OCI-M1 (cell line): ENCODE data around the gene TPM2.
"Not testable (repeated sequence)": the region's sequence is repeated elsewhere in the genome, so short reads cannot be mapped to it uniquely, and the experiment has no call there.

Experiments
- DNase-seq: peaks from one replicate; lab custom pipeline; 2025; lab: John Stamatoyannopoulos, UW

TPM2 gene

GRCh38 chr9:35656348-35656747, 33.4 kb downstream of the TPM2 start:
- DNase-seq = no peak

- no peak for DNase-seq
These were observed 36.1 kb downstream of the TPM2 start for GRCh38 chr9:35653611-35654010.

GRCh38 chr9:35652829-35653209, 36.9 kb downstream of the TPM2 start:
- no peak for DNase-seq

- no peak for DNase-seq
These were observed 37.5 kb downstream of the TPM2 start for GRCh38 chr9:35651956-35652828.

- DNase-seq = no peak
These were observed 39.2 kb downstream of the TPM2 start, which contains the start of gene SIT1 for GRCh38 chr9:35650341-35651158. Gene SIT1, minus strand, starts transcription at chr9:35650931. Its CDS starts 78 bp downstream, at chr9:35650853.

GRCh38 chr9:35649431-35650340, 40.0 kb downstream of the TPM2 start:
- DNase-seq = peak; percentile 70

- DNase-seq = peak; percentile 95
These were observed 43.0 kb downstream of the TPM2 start for GRCh38 chr9:35646533-35647265.

GRCh38 chr9:35646153-35646532, 43.6 kb downstream of the TPM2 start:
- DNase-seq = peak; percentile 74

GRCh38 chr9:35645736-35646135, 44.0 kb downstream of the TPM2 start:
- not testable (repeated sequence) for DNase-seq

- no peak for DNase-seq
These were observed 46.7 kb downstream of the TPM2 start for GRCh38 chr9:35643046-35643445.

- not testable (repeated sequence) for DNase-seq
These were observed 48.2 kb downstream of the TPM2 start for GRCh38 chr9:35641478-35641877.

- DNase-seq = not testable (repeated sequence)
These were observed 49.3 kb downstream of the TPM2 start for GRCh38 chr9:35640431-35640830.

- peak; percentile 69 for DNase-seq
These were observed 50.1 kb downstream of the TPM2 start for GRCh38 chr9:35639631-35640030.

- peak; percentile 69 for DNase-seq
These were observed 50.5 kb downstream of the TPM2 start for GRCh38 chr9:35639225-35639624.

- not testable (repeated sequence) for DNase-seq
These were observed 51.0 kb downstream of the TPM2 start for GRCh38 chr9:35638751-35639150.

- not testable (repeated sequence) for DNase-seq
These were observed 52.2 kb downstream of the TPM2 start for GRCh38 chr9:35637427-35637955.

- not testable (repeated sequence) for DNase-seq
These were observed 52.9 kb downstream of the TPM2 start for GRCh38 chr9:35636877-35637246.

- no peak for DNase-seq
These were observed 53.4 kb downstream of the TPM2 start for GRCh38 chr9:35636135-35636876.

- DNase-seq = no peak
These were observed 54.0 kb downstream of the TPM2 start for GRCh38 chr9:35635730-35636129.
